HEK293T (cell line): Measurements from ENCODE around the gene FADS6.

Source experiments
- CTCF ChIA-PET: fragments of 350-600 bp; formaldehyde crosslinking; extraction: SDS; loops from one replicate; lab custom pipeline; 2021; ENCODE audit warnings: antibody characterized with exemption, inconsistent platforms; lab: Yijun Ruan, JAX
- POLR2A ChIA-PET: fragments of 350-600 bp; formaldehyde crosslinking; extraction: SDS; loops from one replicate; lab custom pipeline; 2020; ENCODE audit warnings: antibody characterized with exemption, inconsistent platforms; lab: Yijun Ruan, JAX
- DNase-seq: peaks from one replicate; pipeline ENCODE4 v3.0.0; 2012; ENCODE audit warnings: mixed read lengths; ENCODE audit errors: extremely low spot score
- ARNT ChIP-seq: fragments of 450-650 bp; IDR thresholded peaks from 2 replicates; pipeline ENCODE4 v1.6.1; 2017; ENCODE audit warnings: mild to moderate bottlenecking
- BHLHE40 ChIP-seq: fragments of 450-650 bp; IDR thresholded peaks from 2 replicates; pipeline ENCODE4 v1.6.1; 2016; ENCODE audit warnings: mild to moderate bottlenecking, moderate library complexity, borderline replicate concordance
- CTBP1 ChIP-seq: fragments of 450-650 bp; IDR thresholded peaks from 2 replicates; pipeline ENCODE4 v1.6.1; 2016; ENCODE audit warnings: borderline replicate concordance
- ELF4 ChIP-seq: fragments of 450-650 bp; IDR thresholded peaks from 2 replicates; pipeline ENCODE4 v1.6.1; 2017; ENCODE audit warnings: antibody characterized with exemption
- FOXA1 ChIP-seq: fragments of 450-650 bp; IDR thresholded peaks from 2 replicates; pipeline ENCODE4 v1.6.1; 2016; ENCODE audit warnings: mild to moderate bottlenecking
- FOXK2 ChIP-seq: fragments of 450-650 bp; IDR thresholded peaks from 2 replicates; pipeline ENCODE4 v1.6.1; 2016; ENCODE audit warnings: mild to moderate bottlenecking
- FOXM1 ChIP-seq: fragments of 450-650 bp; IDR thresholded peaks from 2 replicates; pipeline ENCODE4 v1.6.1; 2017; ENCODE audit warnings: mild to moderate bottlenecking, borderline replicate concordance
- HDGF ChIP-seq: fragments of 450-650 bp; IDR thresholded peaks from 2 replicates; pipeline ENCODE4 v1.6.1; 2017; ENCODE audit warnings: antibody characterized with exemption, borderline replicate concordance
- L3MBTL2 ChIP-seq: fragments of 450-650 bp; conservative IDR thresholded peaks from 2 replicates; pipeline ENCODE4 v1.6.1; 2016; ENCODE audit warnings: mild to moderate bottlenecking
- LEF1 ChIP-seq: fragments of 450-650 bp; IDR thresholded peaks from 2 replicates; pipeline ENCODE4 v1.6.1; 2017; ENCODE audit warnings: mild to moderate bottlenecking, borderline replicate concordance
- NFRKB ChIP-seq: fragments of 450-650 bp; IDR thresholded peaks from 2 replicates; pipeline ENCODE4 v1.6.1; 2016; ENCODE audit warnings: mild to moderate bottlenecking, moderate library complexity
- PKNOX1 ChIP-seq: fragments of 450-650 bp; IDR thresholded peaks from 2 replicates; pipeline ENCODE4 v1.6.1; 2016
- SP1 ChIP-seq: fragments of 450-650 bp; IDR thresholded peaks from 2 replicates; pipeline ENCODE4 v1.6.1; 2017
- SUZ12 ChIP-seq: fragments of 450-650 bp; IDR thresholded peaks from 2 replicates; pipeline ENCODE4 v1.6.1; 2016; ENCODE audit warnings: mild to moderate bottlenecking
- TARDBP ChIP-seq: fragments of 450-650 bp; IDR thresholded peaks from 2 replicates; pipeline ENCODE4 v1.6.1; 2016
- ZNF384 ChIP-seq: fragments of 450-650 bp; IDR thresholded peaks from 2 replicates; pipeline ENCODE4 v1.6.1; 2016

Gene FADS6

GRCh38 chr17:74868908-74869255 is 24.6 kb downstream of the FADS6 start:
- CTCF ChIA-PET = interaction anchor here (0.6 kb wide), 2 partner anchors 77 to 78 kb away, joined by 3 read pairs; no protein-coding TSS in a partner anchor
- POLR2A ChIA-PET = interaction anchor here (0.8 kb wide), 1 partner anchor 17 kb away, joined by 3 read pairs; no protein-coding TSS in a partner anchor
- no peak for DNase-seq
- no peak for TF ChIP-seq BHLHE40
- TF ChIP-seq FOXK2 = no peak
- no peak for TF ChIP-seq TARDBP
- no peak for TF ChIP-seq ELF4
- TF ChIP-seq SP1 = no peak
- no peak for TF ChIP-seq CTBP1
- no peak for TF ChIP-seq ARNT
- TF ChIP-seq FOXA1 = no peak
- no peak for TF ChIP-seq NFRKB
- TF ChIP-seq SUZ12 = no peak
- no peak for TF ChIP-seq FOXM1
- TF ChIP-seq LEF1 = no peak

- TF ChIP-seq FOXM1 = no peak
- TF ChIP-seq CTBP1 = no peak
- TF ChIP-seq HDGF = no peak
- TF ChIP-seq FOXK2 = no peak
- no peak for TF ChIP-seq SP1
- no peak for TF ChIP-seq NFRKB
- TF ChIP-seq PKNOX1 = no peak
- TF ChIP-seq FOXA1 = no peak
- TF ChIP-seq SUZ12 = no peak
- no peak for TF ChIP-seq L3MBTL2
- TF ChIP-seq LEF1 = no peak
- no peak for TF ChIP-seq ELF4
- DNase-seq = no peak
- POLR2A ChIA-PET = interaction anchor here (0.8 kb wide), 1 partner anchor 16 kb away, joined by 3 read pairs; no protein-coding TSS in a partner anchor
- CTCF ChIA-PET = interaction anchor here (0.6 to 0.9 kb wide), 3 partner anchors 77 to 89 kb away, joined by 3 to 4 read pairs (median 3); no protein-coding TSS in a partner anchor
Observed at GRCh38 chr17:74868251-74868907, 25.1 kb downstream of the FADS6 start.

GRCh38 chr17:74866198-74866835 is 27.1 kb downstream of the FADS6 start:
- ChIA-PET POLR2A (interaction anchor here (1.7 kb wide), 1 partner anchor 14 kb away, joined by 6 read pairs; no protein-coding TSS in a partner anchor), CTCF (interaction anchor here (0.9 to 2.1 kb wide), 7 partner anchors 23 to 94 kb away, joined by 3 to 11 read pairs (median 7); partner anchors contain the start of gene NAT9)
- no peak for TF ChIP-seq TARDBP
- TF ChIP-seq HDGF = no peak
- no peak for TF ChIP-seq FOXK2
- TF ChIP-seq FOXM1 = no peak
- no peak for TF ChIP-seq BHLHE40
- TF ChIP-seq ZNF384 = no peak
- TF ChIP-seq FOXA1 = no peak
- no peak for TF ChIP-seq ARNT
- no peak for TF ChIP-seq NFRKB
- no peak for TF ChIP-seq CTBP1
- TF ChIP-seq L3MBTL2 = no peak
- TF ChIP-seq SUZ12 = no peak
- no peak for TF ChIP-seq PKNOX1
- TF ChIP-seq ELF4 = no peak
- no peak for TF ChIP-seq SP1
- no peak for TF ChIP-seq LEF1
- no peak for DNase-seq

GRCh38 chr17:74865504-74866197 is 27.8 kb downstream of the FADS6 start:
- DNase-seq = no peak
- CTCF ChIA-PET = interaction anchor here (0.7 to 2.2 kb wide), 16 partner anchors 9 to 118 kb away, joined by 3 to 11 read pairs (median 4); partner anchors contain the start of gene NAT9
- no peak for TF ChIP-seq LEF1
- no peak for TF ChIP-seq SP1
- no peak for TF ChIP-seq FOXK2
- TF ChIP-seq ARNT = no peak
- no peak for TF ChIP-seq ZNF384
- TF ChIP-seq ELF4 = no peak
- no peak for TF ChIP-seq TARDBP
- no peak for TF ChIP-seq CTBP1
- no peak for TF ChIP-seq FOXA1
- no peak for TF ChIP-seq HDGF
- TF ChIP-seq BHLHE40 = no peak
- no peak for TF ChIP-seq SUZ12
- no peak for TF ChIP-seq PKNOX1
- POLR2A ChIA-PET = interaction anchor here (1.7 to 1.8 kb wide), 2 partner anchors 8 to 13 kb away, joined by 6 to 7 read pairs; no protein-coding TSS in a partner anchor

GRCh38 chr17:74864866-74865395 is 28.5 kb downstream of the FADS6 start:
- ChIA-PET CTCF (interaction anchor here (0.7 to 2.2 kb wide), 17 partner anchors 9 to 118 kb away, joined by 3 to 11 read pairs (median 3); partner anchors contain the start of gene NAT9), POLR2A (interaction anchor here (1.7 to 1.8 kb wide), 2 partner anchors 9 to 12 kb away, joined by 6 to 7 read pairs; no protein-coding TSS in a partner anchor)
- DNase-seq = peak; percentile 80
- TF ChIP-seq PKNOX1 = no peak
- TF ChIP-seq FOXA1 = no peak
- no peak for TF ChIP-seq NFRKB
- no peak for TF ChIP-seq CTBP1
- TF ChIP-seq FOXM1 = no peak
- no peak for TF ChIP-seq L3MBTL2
- TF ChIP-seq ARNT = no peak
- no peak for TF ChIP-seq SUZ12
- TF ChIP-seq ELF4 = no peak
- no peak for TF ChIP-seq FOXK2
- TF ChIP-seq SP1 = no peak
- no peak for TF ChIP-seq ZNF384
- TF ChIP-seq HDGF = no peak
- TF ChIP-seq TARDBP = no peak
- TF ChIP-seq BHLHE40 = no peak
